Astrocyte of the spinal cord (primary cell): Measurements from ENCODE around the gene EMILIN1.
A peak's percentile ranks its signal among the peaks of the same experiment; 100 is the strongest.

Experiments
- DNase-seq: peaks from one replicate; pipeline ENCODE4 v3.0.0; 2011; ENCODE audit warnings: low read depth, low spot score
- H3K4me3 ChIP-seq: 2 replicates; pipeline ENCODE4 v1.5.1; 2011; ENCODE audit warnings: low read depth, mild to moderate bottlenecking, low read length, moderate library complexity
- in situ Hi-C: cut with HindIII; loops from 2 replicates; pipeline ENCODE4 v1.10.0; 2017; ENCODE audit warnings: low sequenced_read_pairs
- TF ChIP-seq, protein P1 (sequence below): IDR thresholded peaks from 2 replicates; pipeline ENCODE4 v1.5.1; 2012; ENCODE audit warnings: low read depth, mild to moderate bottlenecking, low read length, inconsistent platforms

Gene EMILIN1

DNA sequence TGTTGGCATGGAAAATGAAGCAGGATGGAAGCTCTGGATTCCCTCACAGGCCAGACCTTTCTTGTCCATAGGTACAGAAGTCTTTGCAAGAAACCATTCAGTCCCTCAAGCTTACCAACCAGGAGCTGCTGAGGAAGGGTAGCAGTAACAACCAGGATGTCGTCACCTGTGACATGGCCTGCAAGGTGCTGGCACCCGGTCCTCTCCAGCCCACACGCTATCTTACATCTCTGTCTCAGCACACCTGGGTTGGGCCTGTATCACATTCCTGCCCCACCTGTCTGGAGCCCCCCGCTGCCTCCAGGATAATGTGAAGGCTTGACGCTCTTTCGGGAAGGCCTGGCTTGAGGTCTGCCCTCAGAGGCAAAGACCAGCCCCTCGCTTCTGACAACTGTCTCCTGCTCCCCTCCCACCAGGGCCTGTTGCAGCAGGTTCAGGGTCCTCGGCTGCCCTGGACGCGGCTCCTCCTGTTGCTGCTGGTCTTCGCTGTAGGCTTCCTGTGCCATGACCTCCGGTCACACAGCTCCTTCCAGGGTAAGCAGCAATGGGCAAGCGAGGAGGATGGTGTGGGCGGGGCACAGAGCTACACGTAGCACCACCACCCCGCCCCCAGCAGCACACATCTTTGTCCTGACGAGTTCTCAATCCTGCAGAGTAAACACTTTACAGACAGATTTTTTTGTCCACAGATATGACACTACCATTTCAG, 39.6 kb upstream of the EMILIN1 start:
- no peak for DNase-seq
- H3K4me3 ChIP-seq = no peak overlapping the region
- TF ChIP-seq, protein P1, sequence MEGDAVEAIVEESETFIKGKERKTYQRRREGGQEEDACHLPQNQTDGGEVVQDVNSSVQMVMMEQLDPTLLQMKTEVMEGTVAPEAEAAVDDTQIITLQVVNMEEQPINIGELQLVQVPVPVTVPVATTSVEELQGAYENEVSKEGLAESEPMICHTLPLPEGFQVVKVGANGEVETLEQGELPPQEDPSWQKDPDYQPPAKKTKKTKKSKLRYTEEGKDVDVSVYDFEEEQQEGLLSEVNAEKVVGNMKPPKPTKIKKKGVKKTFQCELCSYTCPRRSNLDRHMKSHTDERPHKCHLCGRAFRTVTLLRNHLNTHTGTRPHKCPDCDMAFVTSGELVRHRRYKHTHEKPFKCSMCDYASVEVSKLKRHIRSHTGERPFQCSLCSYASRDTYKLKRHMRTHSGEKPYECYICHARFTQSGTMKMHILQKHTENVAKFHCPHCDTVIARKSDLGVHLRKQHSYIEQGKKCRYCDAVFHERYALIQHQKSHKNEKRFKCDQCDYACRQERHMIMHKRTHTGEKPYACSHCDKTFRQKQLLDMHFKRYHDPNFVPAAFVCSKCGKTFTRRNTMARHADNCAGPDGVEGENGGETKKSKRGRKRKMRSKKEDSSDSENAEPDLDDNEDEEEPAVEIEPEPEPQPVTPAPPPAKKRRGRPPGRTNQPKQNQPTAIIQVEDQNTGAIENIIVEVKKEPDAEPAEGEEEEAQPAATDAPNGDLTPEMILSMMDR = no peak
- in situ Hi-C loops = no loop called here

DNA sequence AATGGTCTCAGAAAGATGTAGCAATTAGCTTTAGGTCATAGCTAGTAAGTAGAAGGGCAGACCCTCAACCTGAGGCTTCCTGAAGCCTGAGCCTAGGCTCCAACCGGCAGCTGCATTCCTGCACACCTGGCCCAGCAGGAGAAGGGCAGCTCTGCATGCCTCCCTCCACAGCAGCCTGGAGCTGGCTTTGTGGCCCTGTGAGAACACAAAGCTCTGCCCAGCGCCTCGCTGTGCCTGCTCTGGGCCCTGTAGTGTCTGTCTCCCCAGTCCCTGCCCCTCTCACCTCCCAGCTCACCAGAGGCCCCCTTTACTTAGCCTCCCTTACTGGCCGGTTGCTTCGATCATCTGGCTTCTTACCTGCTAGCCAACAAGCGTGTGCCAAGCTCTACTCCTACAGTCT, 39.0 kb upstream of the EMILIN1 start:
- TF ChIP-seq, protein P1 = no peak
- no peak for DNase-seq
- in situ Hi-C loops = no loop called here
- H3K4me3 ChIP-seq = no peak overlapping the region

DNA sequence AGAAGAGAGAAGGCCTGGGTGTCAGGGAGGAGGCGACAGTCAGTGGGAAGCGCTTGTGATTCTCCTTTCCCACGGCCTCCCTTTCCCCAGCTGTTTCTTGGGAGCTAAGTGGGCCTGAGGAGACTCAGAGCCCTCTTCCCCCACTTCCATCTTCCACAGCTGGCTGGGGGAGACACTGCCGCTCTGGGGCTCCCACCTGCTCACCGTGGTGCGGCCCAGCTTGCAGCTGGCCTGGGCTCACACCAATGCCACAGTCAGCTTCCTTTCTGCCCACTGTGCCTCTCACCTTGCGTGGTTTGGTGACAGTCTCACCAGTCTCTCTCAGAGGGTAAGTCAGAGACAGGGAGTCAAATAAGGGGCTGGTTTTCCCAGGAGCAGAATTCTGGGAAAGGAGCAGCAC, 38.5 kb upstream of the EMILIN1 start:
- TF ChIP-seq, protein P1 = no peak
- no peak for DNase-seq
- no peak overlapping the region for H3K4me3 ChIP-seq
- in situ Hi-C loops = no loop called here

DNA sequence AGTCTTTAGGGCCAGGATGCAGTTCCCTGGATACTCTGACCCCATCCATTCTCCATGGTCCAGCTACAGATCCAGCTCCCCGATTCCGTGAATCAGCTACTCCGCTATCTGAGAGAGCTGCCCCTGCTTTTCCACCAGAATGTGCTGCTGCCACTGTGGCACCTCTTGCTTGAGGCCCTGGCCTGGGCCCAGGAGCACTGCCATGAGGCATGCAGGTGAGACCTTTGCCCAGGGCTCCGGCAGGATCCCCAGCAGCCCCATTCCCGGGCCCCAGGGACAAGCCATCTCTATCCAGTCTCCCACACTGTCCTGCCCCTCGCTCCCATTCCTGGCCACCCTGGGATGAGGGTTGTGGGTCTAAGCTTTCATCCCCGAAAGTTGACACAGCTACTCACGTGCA, 38.1 kb upstream of the EMILIN1 start:
- H3K4me3 ChIP-seq = no peak overlapping the region
- TF ChIP-seq, protein P1 = no peak

DNA sequence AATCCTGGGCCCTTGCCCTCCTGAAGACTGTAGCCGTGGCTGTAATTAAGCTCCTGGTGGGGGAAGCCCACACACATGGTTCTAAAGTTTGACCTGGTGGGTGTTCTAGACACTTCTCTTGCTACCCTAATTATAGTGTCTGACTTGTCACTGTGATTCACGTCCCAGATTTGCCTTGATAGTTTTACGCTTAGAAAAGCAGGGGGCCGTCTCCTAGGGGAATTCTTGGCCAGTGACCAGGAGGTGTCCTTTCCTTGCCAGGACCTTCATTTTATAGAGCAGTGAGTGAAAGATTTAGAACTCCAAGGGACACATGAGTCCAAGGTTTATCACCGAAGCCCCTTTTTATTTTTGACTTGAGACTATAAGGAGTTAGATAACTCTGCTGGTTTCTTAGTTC, 36.7 kb upstream of the EMILIN1 start:
- DNase-seq = peak; percentile 32
- TF ChIP-seq, protein P1 = no peak
- H3K4me3 ChIP-seq = no peak overlapping the region
- in situ Hi-C loops = no loop called here

More for the DNA sequence above, 38.1 kb upstream of the EMILIN1 start:
- DNase-seq = no peak
- in situ Hi-C loops = no loop called here

DNA sequence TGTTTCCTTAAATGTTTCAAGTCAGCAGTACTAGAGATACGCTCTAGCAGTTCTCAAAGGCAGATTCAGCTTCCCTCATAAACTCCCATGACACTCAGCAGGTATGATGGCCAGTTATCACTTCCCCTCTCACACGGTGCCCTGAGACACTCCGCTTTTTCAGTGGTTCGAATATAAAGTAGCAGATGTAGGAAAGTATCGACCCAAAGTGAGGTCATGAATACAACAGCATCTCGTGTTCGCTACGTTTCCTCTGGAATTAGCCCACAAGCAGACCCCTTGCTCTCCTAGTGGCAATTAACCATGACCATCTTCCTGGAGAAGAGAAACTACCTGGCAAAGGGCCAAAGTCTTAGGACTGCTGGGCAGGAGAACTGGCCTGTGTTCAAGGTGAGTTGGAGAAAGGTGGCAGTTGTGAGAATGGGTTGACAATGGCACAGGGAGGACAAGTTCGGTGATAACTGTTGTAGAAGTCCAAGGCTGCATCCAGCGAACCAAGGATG, 36.2 kb upstream of the EMILIN1 start:
- no peak for DNase-seq
- in situ Hi-C loops = no loop called here
- no peak overlapping the region for H3K4me3 ChIP-seq
- TF ChIP-seq, protein P1 = no peak
